Ishikawa (cell line): Measurements from ENCODE around the gene SF3B3.

ENCODE experiments used
- CEBPB ChIP-seq: IDR thresholded peaks from 2 replicates; pipeline ENCODE4 v1.6.1; 2012
- CREB1 ChIP-seq: IDR thresholded peaks from 2 replicates; pipeline ENCODE4 v1.6.1; 2012; ENCODE audit warnings: low read depth
- EGR1 ChIP-seq: IDR thresholded peaks from 2 replicates; pipeline ENCODE4 v1.6.1; 2012
- EP300 ChIP-seq: IDR thresholded peaks from 2 replicates; pipeline ENCODE4 v1.6.1; 2012; ENCODE audit warnings: borderline replicate concordance
- FOXM1 ChIP-seq: IDR thresholded peaks from 2 replicates; pipeline ENCODE4 v1.6.1; 2012; ENCODE audit warnings: low read depth, borderline replicate concordance
- MAX ChIP-seq: IDR thresholded peaks from 2 replicates; pipeline ENCODE4 v1.6.1; 2012
- NFIC ChIP-seq: IDR thresholded peaks from 2 replicates; pipeline ENCODE4 v1.6.1; 2012
- RAD21 ChIP-seq: IDR thresholded peaks from 2 replicates; pipeline ENCODE4 v1.6.1; 2012; ENCODE audit warnings: low read depth
- REST ChIP-seq: IDR thresholded peaks from 2 replicates; pipeline ENCODE4 v1.6.1; 2012; ENCODE audit warnings: low read depth, mild to moderate bottlenecking
- TAF1 ChIP-seq: IDR thresholded peaks from 2 replicates; pipeline ENCODE4 v1.6.1; 2012; ENCODE audit warnings: low read depth, mild to moderate bottlenecking
- TCF12 ChIP-seq: IDR thresholded peaks from 2 replicates; pipeline ENCODE4 v1.6.1; 2012; ENCODE audit warnings: low read depth
- TEAD4 ChIP-seq: IDR thresholded peaks from 2 replicates; pipeline ENCODE4 v1.6.1; 2012
- USF1 ChIP-seq: IDR thresholded peaks from 2 replicates; pipeline ENCODE4 v1.6.1; 2012
- YY1 ChIP-seq: IDR thresholded peaks from 2 replicates; pipeline ENCODE4 v1.6.1; 2012; ENCODE audit warnings: low read depth
- ZBTB7A ChIP-seq: IDR thresholded peaks from 2 replicates; pipeline ENCODE4 v1.6.1; 2012; ENCODE audit warnings: low read depth

Gene SF3B3

GRCh38 chr16:70494777-70495176, 28.8 kb upstream of the SF3B3 start:
- TF ChIP-seq ZBTB7A (no peak), NFIC (no peak), YY1 (no peak), EGR1 (no peak), RAD21 (no peak), USF1 (no peak), TEAD4 (no peak)

GRCh38 chr16:70495425-70496182, 28.0 kb upstream of the SF3B3 start:
- no peak for TF ChIP-seq USF1
- TF ChIP-seq NFIC: no peak
- no peak for TF ChIP-seq CEBPB
- no peak for TF ChIP-seq FOXM1
- no peak for TF ChIP-seq RAD21
- no peak for TF ChIP-seq EGR1

- TF ChIP-seq CREB1: no peak
- no peak for TF ChIP-seq EGR1
- no peak for TF ChIP-seq CEBPB
- TF ChIP-seq YY1: no peak
- TF ChIP-seq ZBTB7A: no peak
- TF ChIP-seq TCF12: no peak
- TF ChIP-seq FOXM1: no peak
These were observed 27.1 kb upstream of the SF3B3 start for GRCh38 chr16:70496513-70496912.

- no peak for TF ChIP-seq YY1
- TF ChIP-seq NFIC: no peak
- no peak for TF ChIP-seq EP300
- TF ChIP-seq TEAD4: no peak
- no peak for TF ChIP-seq REST
- no peak for TF ChIP-seq CEBPB
- no peak for TF ChIP-seq MAX
- no peak for TF ChIP-seq EGR1
- no peak for TF ChIP-seq ZBTB7A
- no peak for TF ChIP-seq TCF12
- no peak for TF ChIP-seq RAD21
- TF ChIP-seq CREB1: no peak
- no peak for TF ChIP-seq TAF1
These were observed 14.9 kb upstream of the SF3B3 start for GRCh38 chr16:70508752-70509151.

- TF ChIP-seq CEBPB: no peak
- TF ChIP-seq TCF12: no peak
- TF ChIP-seq MAX: no peak
- no peak for TF ChIP-seq FOXM1
- TF ChIP-seq TAF1: no peak
- TF ChIP-seq REST: no peak
- TF ChIP-seq EGR1: no peak
- no peak for TF ChIP-seq NFIC
- no peak for TF ChIP-seq YY1
- TF ChIP-seq RAD21: no peak
- no peak for TF ChIP-seq CREB1
- TF ChIP-seq USF1: no peak
These were observed 13.4 kb upstream of the SF3B3 start for GRCh38 chr16:70510216-70510615.

GRCh38 chr16:70511833-70512232, 11.8 kb upstream of the SF3B3 start:
- TF ChIP-seq EP300 (no peak), TCF12 (no peak), CEBPB (no peak), ZBTB7A (no peak), TEAD4 (no peak), RAD21 (no peak), REST (no peak), USF1 (no peak), NFIC (no peak), EGR1 (no peak), TAF1 (no peak), MAX (no peak), FOXM1 (no peak), YY1 (no peak), CREB1 (no peak)
